Measurements from ENCODE around the gene PTGR3. TPM values are rescaled to one million over a fixed set of nuclear protein-coding genes. Genes with fewer than 3 reads are reported as not detected.

The PTGR3 gene
- total and polyA plus RNA-seq, 2 of the 8 experiments (the other 6 are each of a cell fraction or from before 2014, with no cell fraction given) = 2.0 to 3.6 TPM

GRCh38 chr18:75248426-75249174, 39.7 kb upstream of the PTGR3 start (continued):
- no peak for TF ChIP-seq CHD1 (IDR thresholded peaks at IDR 0.05; ENCODE audit: low read depth, low read length)
- TF ChIP-seq EGR1 (IDR thresholded peaks at IDR 0.05; ENCODE audit: borderline replicate concordance, low read depth, low read length) = no peak
- no peak for TF ChIP-seq KDM4A (IDR thresholded peaks at IDR 0.05; ENCODE audit: low read depth, low read length, severe bottlenecking)
- TF ChIP-seq CHD7 (IDR thresholded peaks at IDR 0.05; ENCODE audit: insufficient replicate concordance, low read length) = no peak
- TF ChIP-seq SP2 (IDR thresholded peaks at IDR 0.05; ENCODE audit: low read length) = no peak
- TF ChIP-seq SP1 (IDR thresholded peaks at IDR 0.05; ENCODE audit: low read depth, low read length) = no peak
- no peak for TF ChIP-seq NANOG (IDR thresholded peaks at IDR 0.05; ENCODE audit: insufficient read depth, low read depth, low read length, poor library complexity, severe bottlenecking)

All from H1 (cell line).